Muscle of leg (tissue), 11 donors: ENCODE measurements around the gene MRTFB. TPM values are rescaled to one million over a fixed set of nuclear protein-coding genes. Genes with fewer than 3 reads are reported as not detected.

Experiments used
- DNase-seq: peaks from one replicate; pipeline ENCODE4 v3.0.0; 2013
- H3K27ac ChIP-seq: one replicate; pipeline ENCODE4 v1.5.1; 2013; ENCODE audit warnings: mild to moderate bottlenecking, low read length, control low read depth
- H3K27me3 ChIP-seq: one replicate; pipeline ENCODE4 v1.6.1; 2013; ENCODE audit warnings: low read length; ENCODE audit not compliant: control insufficient read depth, insufficient read depth
- H3K36me3 ChIP-seq: one replicate; pipeline ENCODE4 v1.6.1; 2013; ENCODE audit warnings: low read length; ENCODE audit not compliant: control insufficient read depth, insufficient read depth
- H3K4me1 ChIP-seq: one replicate; pipeline ENCODE4 v1.6.1; 2013; ENCODE audit warnings: low read length; ENCODE audit not compliant: control insufficient read depth, insufficient read depth
- H3K4me3 ChIP-seq: one replicate; pipeline ENCODE4 v1.5.1; 2013; ENCODE audit warnings: low read length, control low read depth
- H3K9me3 ChIP-seq: replicated peaks from 2 replicates; pipeline ENCODE4 v1.6.1; 2013; ENCODE audit warnings: low read depth, low read length; ENCODE audit not compliant: control insufficient read depth
- WGBS: methylation state at CpG from one replicate; pipeline ENCODE4 v1.1.5; 2013; ENCODE audit warnings: missing lambda C conversion rate; ENCODE audit not compliant: insufficient coverage; 5-methylcytosine and 5-hydroxymethylcytosine counted together
- polyA plus RNA-seq, 8 donors: library from polyadenylated mRNA; unstranded; fragments of 120-200 nt; gene quantifications; one replicate each; pipeline versions ENCODE4 v1.2.1 to v1.2.3, GENCODE V29; 2013; ENCODE audit warnings: inconsistent platforms in 1 of 8, low replicate concordance in 1 of 8; ENCODE audit not compliant: insufficient read length in 8 of 8, insufficient read depth in 1 of 8
- total RNA-seq: library from RNA; stranded (reverse); fragments of 120-200 nt; gene quantifications from one replicate; pipeline ENCODE4 v1.2.4, GENCODE V29; 2013

MRTFB gene
- total and polyA plus RNA-seq, 9 donors: 12.4 to 22.3 (median 17.0) TPM

GRCh38 chr16:14198012-14198411 lies 126.9 kb downstream of the MRTFB start:
- no peaks in the 10 kb centered on the region for H3K36me3 ChIP-seq
- H3K27me3 ChIP-seq: no peaks in the 10 kb centered on the region
- peaks cover under 1% of the 10 kb centered on the region for H3K4me1 ChIP-seq
- H3K9me3 ChIP-seq: no peaks in the 10 kb centered on the region
- no peak overlapping the region for H3K27ac ChIP-seq
- no peak overlapping the region for H3K4me3 ChIP-seq
- DNase-seq: no peak

GRCh38 chr16:14198572-14198971 lies 127.5 kb downstream of the MRTFB start:
- Histone ChIP-seq H3K9me3 (no peaks in the 10 kb centered on the region), H3K36me3 (no peaks in the 10 kb centered on the region), H3K4me3 (no peak overlapping the region), H3K27me3 (no peaks in the 10 kb centered on the region), H3K4me1 (peaks cover 5% of the 10 kb centered on the region), H3K27ac (no peak overlapping the region)
- WGBS: no CpG with 5 or more reads among the region's 1 CpG
- DNase-seq: no peak

- no peaks in the 10 kb centered on the region for H3K36me3 ChIP-seq
- WGBS: 91% methylated on average over 4 of the region's 4 CpGs
- H3K4me3 ChIP-seq: no peak overlapping the region
- no peak overlapping the region for H3K27ac ChIP-seq
- H3K4me1 ChIP-seq: peaks cover 5% of the 10 kb centered on the region
- DNase-seq: no peak
- H3K27me3 ChIP-seq: no peaks in the 10 kb centered on the region
- no peaks in the 10 kb centered on the region for H3K9me3 ChIP-seq
Observed at GRCh38 chr16:14199199-14199598, 128.1 kb downstream of the MRTFB start.

GRCh38 chr16:14199624-14200023 lies 128.5 kb downstream of the MRTFB start:
- Histone ChIP-seq H3K36me3 (no peaks in the 10 kb centered on the region), H3K4me3 (no peak overlapping the region), H3K9me3 (no peaks in the 10 kb centered on the region), H3K27me3 (no peaks in the 10 kb centered on the region), H3K4me1 (peaks cover 5% of the 10 kb centered on the region), H3K27ac (no peak overlapping the region)
- no CpG with 5 or more reads among the region's 1 CpG for WGBS
- DNase-seq: no peak

GRCh38 chr16:14202095-14202494 lies 131.0 kb downstream of the MRTFB start:
- Histone ChIP-seq H3K27me3 (no peaks in the 10 kb centered on the region), H3K27ac (no peak overlapping the region), H3K9me3 (no peaks in the 10 kb centered on the region), H3K36me3 (no peaks in the 10 kb centered on the region), H3K4me3 (no peak overlapping the region), H3K4me1 (peaks cover 5% of the 10 kb centered on the region)
- no CpG with 5 or more reads among the region's 3 CpGs for WGBS
- DNase-seq: peak; percentile 7

DNA sequence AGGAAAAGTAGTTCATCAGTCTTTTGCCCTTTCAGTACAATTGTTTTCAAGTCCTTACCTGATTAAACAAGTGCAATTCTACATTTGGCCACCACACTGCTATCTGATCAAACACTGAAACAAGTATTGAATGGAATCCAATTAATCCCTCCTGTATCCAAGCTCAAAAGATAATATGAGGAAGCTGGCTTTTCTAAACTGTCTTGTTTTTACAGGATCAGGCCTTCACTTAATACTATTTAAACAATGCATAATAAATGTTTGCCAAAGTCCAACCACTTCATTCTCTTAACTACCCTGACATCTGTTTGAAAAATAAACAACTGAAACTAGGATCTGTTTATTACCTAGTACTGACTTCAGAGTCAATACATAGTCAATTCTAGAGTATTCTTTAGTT lies 131.6 kb downstream of the MRTFB start:
- Histone ChIP-seq H3K4me1 (peaks cover 5% of the 10 kb centered on the region), H3K4me3 (no peak overlapping the region), H3K27ac (peak overlapping the region; percentile 57), H3K36me3 (no peaks in the 10 kb centered on the region), H3K9me3 (no peaks in the 10 kb centered on the region), H3K27me3 (no peaks in the 10 kb centered on the region)
- DNase-seq: peak; percentile 18

- peak; percentile 30 for DNase-seq
- Histone ChIP-seq H3K4me1 (peaks cover 5% of the 10 kb centered on the region), H3K27ac (peak overlapping the region; percentile 57), H3K27me3 (no peaks in the 10 kb centered on the region), H3K36me3 (no peaks in the 10 kb centered on the region), H3K9me3 (no peaks in the 10 kb centered on the region), H3K4me3 (no peak overlapping the region)
- no CpG with 5 or more reads among the region's 2 CpGs for WGBS
Observed at GRCh38 chr16:14203166-14203565, 132.0 kb downstream of the MRTFB start.

DNA sequence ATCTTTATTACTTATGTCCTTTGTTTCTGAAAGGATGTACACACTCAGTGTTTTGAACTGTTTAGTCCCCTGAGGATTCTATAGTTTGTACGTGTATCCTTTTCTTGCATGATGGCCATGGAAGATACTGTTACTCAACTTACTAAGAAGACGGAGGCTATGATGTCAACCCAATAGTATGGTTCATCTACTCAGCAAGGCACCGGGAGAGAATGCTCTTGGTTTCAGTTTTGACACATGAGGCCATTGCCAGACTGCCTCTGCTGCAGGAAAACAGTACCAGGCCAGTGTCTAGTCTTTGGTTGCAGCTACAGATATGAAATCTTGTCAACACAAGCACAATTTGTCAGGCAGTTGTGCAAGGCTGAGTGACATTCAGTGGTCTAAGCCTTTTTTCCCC lies 134.5 kb downstream of the MRTFB start:
- Histone ChIP-seq H3K4me3 (no peak overlapping the region), H3K4me1 (peaks cover 5% of the 10 kb centered on the region), H3K27me3 (no peaks in the 10 kb centered on the region), H3K27ac (no peak overlapping the region), H3K36me3 (no peaks in the 10 kb centered on the region), H3K9me3 (no peaks in the 10 kb centered on the region)
- no peak for DNase-seq
- WGBS: 84% methylated on average over 2 of the region's 3 CpGs

DNA sequence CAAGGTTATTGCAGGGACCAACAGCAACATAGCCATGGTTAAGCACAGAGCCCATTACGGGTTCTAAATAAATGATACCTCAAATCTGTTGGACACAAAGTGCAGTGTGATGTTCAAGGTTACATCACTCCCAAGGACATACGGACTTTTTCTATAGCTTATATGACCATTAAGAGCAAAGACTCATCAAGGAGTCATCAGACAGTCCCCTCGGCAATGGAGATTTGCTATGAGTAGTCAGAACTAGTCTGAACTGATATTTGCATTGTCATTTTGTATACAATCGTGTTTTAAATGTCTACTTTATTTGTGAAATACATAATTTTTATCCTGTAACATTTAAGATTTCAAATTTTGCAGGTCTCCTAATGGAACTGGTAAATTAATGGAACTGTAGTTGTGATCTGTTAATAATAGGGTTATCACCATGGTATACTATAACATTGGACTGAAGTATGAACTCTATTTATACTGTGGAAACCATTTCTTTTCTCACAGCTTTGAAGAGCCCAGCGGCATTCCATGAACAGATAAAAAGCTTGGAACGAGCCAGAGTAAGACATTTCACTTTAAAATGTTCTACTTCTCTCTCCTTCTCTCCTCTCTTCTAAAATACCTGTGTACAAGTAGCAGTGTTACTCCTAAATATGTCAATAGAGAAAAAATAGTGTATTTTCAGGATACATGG lies 140.9 kb downstream of the MRTFB start:
- DNase-seq: no peak
- Histone ChIP-seq H3K9me3 (no peaks in the 10 kb centered on the region), H3K4me1 (no peaks in the 10 kb centered on the region), H3K27ac (no peak overlapping the region), H3K4me3 (no peak overlapping the region), H3K27me3 (no peaks in the 10 kb centered on the region), H3K36me3 (peaks cover 14% of the 10 kb centered on the region)
- WGBS: 100% methylated on average over 1 of the region's 6 CpGs

DNA sequence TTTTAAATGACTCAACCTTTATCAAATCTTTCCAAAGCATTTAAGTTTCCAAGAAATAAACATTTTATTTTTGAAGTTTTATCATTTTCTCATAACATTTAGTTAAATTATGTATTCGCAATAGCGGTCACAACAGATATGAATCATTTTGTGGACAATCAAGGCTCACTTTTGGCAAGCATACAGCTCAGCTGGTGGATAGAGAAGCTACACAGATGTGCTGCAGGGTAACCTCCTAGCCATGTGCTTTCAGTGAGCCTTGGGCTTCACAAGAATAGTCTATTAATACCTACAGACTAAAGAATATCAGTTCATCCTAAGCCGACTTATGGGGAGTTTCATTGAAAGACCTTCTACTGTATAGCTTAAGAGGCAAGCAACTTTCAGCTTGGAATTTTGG lies 144.8 kb downstream of the MRTFB start:
- Histone ChIP-seq H3K9me3 (no peaks in the 10 kb centered on the region), H3K27me3 (no peaks in the 10 kb centered on the region), H3K4me1 (no peaks in the 10 kb centered on the region), H3K36me3 (peaks cover 20% of the 10 kb centered on the region), H3K4me3 (no peak overlapping the region), H3K27ac (no peak overlapping the region)
- no CpG with 5 or more reads among the region's 3 CpGs for WGBS
- DNase-seq: no peak

- Histone ChIP-seq H3K27me3 (no peaks in the 10 kb centered on the region), H3K9me3 (no peaks in the 10 kb centered on the region), H3K36me3 (peaks cover 22% of the 10 kb centered on the region), H3K4me3 (no peak overlapping the region), H3K27ac (no peak overlapping the region), H3K4me1 (no peaks in the 10 kb centered on the region)
- no CpG with 5 or more reads among the region's 3 CpGs for WGBS
- DNase-seq: no peak
Observed at GRCh38 chr16:14219983-14220382, 148.9 kb downstream of the MRTFB start.
